ENCODE measurements around the gene HOATZ.

DNA sequence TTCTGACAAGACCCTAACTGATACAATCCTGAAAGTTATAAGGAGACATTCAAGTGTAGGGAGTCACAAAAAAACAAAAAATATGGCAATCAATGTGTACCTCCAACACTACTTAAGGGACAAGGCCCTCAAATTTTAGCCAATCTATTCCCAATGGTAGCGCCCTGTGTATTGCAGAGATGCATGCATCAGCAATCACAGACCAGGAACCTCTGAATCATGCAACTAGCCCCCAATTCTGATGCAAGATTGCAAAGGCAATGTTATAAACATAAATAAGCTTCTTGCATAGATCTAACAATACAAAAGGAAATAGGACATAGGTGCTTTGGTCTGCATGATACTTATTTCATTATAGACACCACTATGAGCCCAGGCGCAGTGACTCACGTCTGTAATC is 58.0 kb downstream of the HOATZ start:
- TF ChIP-seq CTCF (IDR thresholded peaks at IDR 0.05) (no peak), POLR2A (IDR thresholded peaks at IDR 0.05) (no peak)

All from lower leg skin (tissue), 3 donors.